ENCODE results near the gene ACBD6.

DNA sequence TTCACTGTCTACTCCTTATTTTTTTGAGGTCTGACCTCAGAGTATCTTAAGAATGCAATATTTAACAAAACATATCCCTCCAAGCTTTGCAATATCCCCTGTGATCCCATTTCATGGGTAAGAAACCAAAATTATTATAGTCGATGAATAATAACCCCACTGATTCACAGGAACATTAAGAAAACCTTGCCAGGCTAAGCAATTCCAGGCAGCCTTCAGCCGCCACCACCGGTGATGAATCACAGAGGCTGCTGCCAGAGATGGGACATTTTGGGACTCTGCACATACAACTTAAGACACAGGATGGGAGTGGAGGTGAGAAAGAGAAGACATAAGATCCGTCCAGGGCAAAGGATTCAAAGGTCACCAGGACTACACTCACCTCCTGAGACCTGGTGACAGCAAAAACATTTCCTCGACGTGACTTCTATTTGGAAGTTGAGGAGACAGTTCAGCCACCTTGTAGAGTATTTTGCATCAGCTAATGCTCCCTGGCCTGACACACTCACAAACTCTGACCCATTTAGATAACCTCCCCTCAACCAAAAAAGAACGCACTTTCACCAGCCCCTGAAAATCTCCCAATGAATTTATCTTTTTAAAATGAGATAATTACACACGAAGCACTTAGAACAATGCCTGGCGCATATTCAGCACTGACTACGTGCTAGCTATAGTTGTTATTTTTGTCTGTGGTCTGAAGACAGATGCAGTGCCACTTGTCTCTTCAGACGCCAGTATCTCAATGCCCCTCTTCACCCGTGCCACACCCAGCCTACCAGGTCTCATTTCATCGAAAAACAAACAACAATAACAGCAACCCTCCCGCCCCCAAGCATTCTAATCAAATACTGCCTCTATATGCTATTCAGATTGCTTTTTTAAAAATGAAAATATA is 38.6 kb upstream of the ACBD6 start:
- TF ChIP-seq POLR2A (IDR thresholded peaks at IDR 0.05) (no peak), CTCF (IDR thresholded peaks at IDR 0.05) (no peak)
